Vagina (tissue), 2 donors: ENCODE data around the gene DOCK4.

ENCODE experiments used
- POLR2A ChIP-seq, 2 donors: fragments of 450-650 bp; IDR thresholded peaks; one replicate each; pipeline ENCODE4 v1.6.1; 2017; ENCODE audit warnings: antibody characterized with exemption in 2 of 2, mild to moderate bottlenecking in 2 of 2, moderate library complexity in 2 of 2
- POLR2AphosphoS5 ChIP-seq, 2 donors: sonication (generic); formaldehyde crosslinking; IDR thresholded peaks; one replicate each; pipeline ENCODE4 v1.9.0; 2017; ENCODE audit warnings: antibody characterized with exemption in 2 of 2, mild to moderate bottlenecking in 2 of 2, low read depth in 1 of 2; ENCODE audit not compliant: insufficient read depth in 1 of 2
- TF ChIP-seq, protein P1 (sequence below), 3 experiments: fragments of 450-650 bp in 2 of 3; fragments of 200-600 bp in 1 of 3; sonication (generic) in 1 of 3; IDR thresholded peaks; one replicate each; pipeline ENCODE4 v1.5.1; 2017 to 2019; ENCODE audit warnings: antibody characterized with exemption in 3 of 3, mild to moderate bottlenecking in 2 of 3, moderate library complexity in 2 of 3

DNA sequence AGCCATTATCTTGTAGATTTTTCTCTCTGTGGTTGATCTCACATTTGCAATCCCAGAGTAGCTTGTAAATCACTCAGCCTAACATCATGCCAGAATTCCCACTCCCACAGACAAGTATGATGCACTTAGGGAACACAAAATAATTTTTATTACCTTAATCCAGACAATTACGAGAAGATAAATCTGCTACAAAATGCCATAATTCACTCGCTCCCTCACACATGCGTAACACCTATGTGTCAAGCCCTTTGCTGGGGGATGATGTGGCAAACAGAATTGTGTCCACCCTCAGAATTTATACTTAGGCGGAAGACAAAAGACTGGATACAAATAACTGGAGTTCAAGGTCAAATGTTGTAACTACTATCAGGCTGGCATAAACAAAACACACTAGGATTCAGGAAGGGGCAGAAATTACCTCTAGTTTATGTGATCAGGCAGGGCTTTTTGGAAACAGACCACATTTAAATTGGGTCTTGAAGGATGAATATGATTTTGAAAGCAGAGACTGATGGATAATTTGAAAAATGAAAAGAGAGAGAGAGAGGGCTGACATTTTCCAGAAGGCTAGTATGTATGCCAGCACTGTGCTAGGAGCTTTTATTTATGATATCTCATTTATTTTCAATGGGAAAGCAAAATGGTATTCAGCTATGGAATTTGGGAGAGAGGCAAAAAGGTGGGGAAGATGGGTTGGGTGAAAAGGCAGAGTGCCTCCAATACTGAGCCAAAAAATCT, 69.8 kb downstream of the DOCK4 start:
- TF ChIP-seq, protein P1, sequence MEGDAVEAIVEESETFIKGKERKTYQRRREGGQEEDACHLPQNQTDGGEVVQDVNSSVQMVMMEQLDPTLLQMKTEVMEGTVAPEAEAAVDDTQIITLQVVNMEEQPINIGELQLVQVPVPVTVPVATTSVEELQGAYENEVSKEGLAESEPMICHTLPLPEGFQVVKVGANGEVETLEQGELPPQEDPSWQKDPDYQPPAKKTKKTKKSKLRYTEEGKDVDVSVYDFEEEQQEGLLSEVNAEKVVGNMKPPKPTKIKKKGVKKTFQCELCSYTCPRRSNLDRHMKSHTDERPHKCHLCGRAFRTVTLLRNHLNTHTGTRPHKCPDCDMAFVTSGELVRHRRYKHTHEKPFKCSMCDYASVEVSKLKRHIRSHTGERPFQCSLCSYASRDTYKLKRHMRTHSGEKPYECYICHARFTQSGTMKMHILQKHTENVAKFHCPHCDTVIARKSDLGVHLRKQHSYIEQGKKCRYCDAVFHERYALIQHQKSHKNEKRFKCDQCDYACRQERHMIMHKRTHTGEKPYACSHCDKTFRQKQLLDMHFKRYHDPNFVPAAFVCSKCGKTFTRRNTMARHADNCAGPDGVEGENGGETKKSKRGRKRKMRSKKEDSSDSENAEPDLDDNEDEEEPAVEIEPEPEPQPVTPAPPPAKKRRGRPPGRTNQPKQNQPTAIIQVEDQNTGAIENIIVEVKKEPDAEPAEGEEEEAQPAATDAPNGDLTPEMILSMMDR (IDR thresholded peaks at IDR 0.05) = no peak
- TF ChIP-seq POLR2A (IDR thresholded peaks at IDR 0.05) = no peak
- peak in 1 of 2 donors; percentile 38 for TF ChIP-seq POLR2AphosphoS5 (IDR thresholded peaks at IDR 0.05; ENCODE audit: insufficient read depth in 1 of 2, low read depth in 1 of 2)
